ENCODE results near the gene ARL9.
"Not testable (repeated sequence)": the region's sequence is repeated elsewhere in the genome, so short reads cannot be mapped to it uniquely, and the experiment has no call there.

ARL9 gene

DNA sequence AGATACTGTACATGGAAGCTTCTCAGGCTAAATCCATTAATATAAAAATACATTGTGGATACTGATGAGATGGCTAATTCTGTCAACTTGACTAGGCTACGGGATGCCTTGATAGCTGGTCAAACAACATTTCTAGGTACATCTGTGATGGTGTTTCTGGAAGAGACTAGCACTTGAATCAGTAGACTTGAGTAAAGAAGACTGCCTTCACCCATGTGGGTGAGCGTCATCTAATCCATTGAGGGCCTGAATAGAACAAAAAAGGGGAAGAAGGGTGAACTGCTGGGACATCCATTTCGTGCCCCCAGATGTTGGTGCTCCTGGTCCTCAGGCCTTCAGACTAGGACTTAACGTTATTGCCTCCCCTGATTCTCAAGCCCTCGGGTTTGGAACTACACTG, 41.9 kb upstream of the ARL9 start:
- no peak overlapping the region for H3K4me2 ChIP-seq (ENCODE audit: low read length)
- H3K4me3 ChIP-seq (ENCODE audit: low read depth, low read length, poor library complexity, severe bottlenecking) = no peak overlapping the region
- H2AFZ ChIP-seq (ENCODE audit: low read length) = no peak overlapping the region
- H3K27ac ChIP-seq (ENCODE audit: low read depth, low read length, poor library complexity, severe bottlenecking) = no peak overlapping the region
- H3K79me2 ChIP-seq (ENCODE audit: insufficient read depth, low read length) = peaks cover 17% of the 10 kb centered on the region
- H3K9me2 ChIP-seq (ENCODE audit: low read depth, low read length) = no peaks in the 10 kb centered on the region
- H3K9me3 ChIP-seq (ENCODE audit: low read length) = no peaks in the 10 kb centered on the region
- H3K36me3 ChIP-seq (ENCODE audit: insufficient read depth, low read length) = peaks cover 45% of the 10 kb centered on the region
- H3K4me1 ChIP-seq (ENCODE audit: insufficient read depth, low read length, severe bottlenecking) = peaks cover 28% of the 10 kb centered on the region
- no peaks in the 10 kb centered on the region for H4K20me1 ChIP-seq (ENCODE audit: insufficient read depth, low read length)
- H3K9ac ChIP-seq (ENCODE audit: low read length) = no peak overlapping the region
- H3K27me3 ChIP-seq (ENCODE audit: insufficient read depth, low read length) = no peaks in the 10 kb centered on the region
- H3F3A ChIP-seq (ENCODE audit: insufficient read depth, low read length) = peaks cover 9% of the 10 kb centered on the region; the same call in 1 of the 2 replicates
- no peak for TF ChIP-seq EZH2 (IDR thresholded peaks at IDR 0.05; ENCODE audit: borderline replicate concordance, low read length)

DNA sequence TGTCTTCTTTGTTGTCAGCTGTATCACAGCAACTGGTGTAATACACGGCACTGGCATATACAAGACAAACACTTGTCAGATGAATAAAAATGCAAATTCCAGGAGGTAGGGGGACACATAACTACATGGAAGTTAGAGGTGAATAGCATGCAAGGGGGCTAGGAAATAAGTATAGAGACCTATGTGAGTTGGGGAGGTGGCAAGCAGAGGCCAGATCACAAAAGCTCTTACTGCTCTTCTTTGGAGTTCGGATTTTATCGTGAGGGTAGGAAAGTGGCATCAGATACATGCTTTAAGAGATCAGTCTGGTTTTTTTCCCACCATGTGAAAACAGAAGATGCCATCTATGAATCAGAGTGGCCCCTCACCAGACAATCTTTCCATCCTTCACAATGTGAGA, 41.0 kb upstream of the ARL9 start:
- no peak overlapping the region for H3K27ac ChIP-seq (ENCODE audit: low read depth, low read length, poor library complexity, severe bottlenecking)
- H4K20me1 ChIP-seq (ENCODE audit: insufficient read depth, low read length) = no peaks in the 10 kb centered on the region
- no peaks in the 10 kb centered on the region for H3K9me2 ChIP-seq (ENCODE audit: low read depth, low read length)
- no peaks in the 10 kb centered on the region for H3K27me3 ChIP-seq (ENCODE audit: insufficient read depth, low read length)
- H3F3A ChIP-seq (ENCODE audit: insufficient read depth, low read length) = peaks cover 9% of the 10 kb centered on the region; the same call in 1 of the 2 replicates
- H2AFZ ChIP-seq (ENCODE audit: low read length) = no peak overlapping the region
- peaks cover 37% of the 10 kb centered on the region for H3K4me1 ChIP-seq (ENCODE audit: insufficient read depth, low read length, severe bottlenecking)
- peak overlapping the region; percentile 78; the same call in 1 of the 2 replicates for H3K4me2 ChIP-seq (ENCODE audit: low read length)
- no peak overlapping the region for H3K9ac ChIP-seq (ENCODE audit: low read length)
- peaks cover 39% of the 10 kb centered on the region for H3K36me3 ChIP-seq (ENCODE audit: insufficient read depth, low read length)
- no peak overlapping the region for H3K4me3 ChIP-seq (ENCODE audit: low read depth, low read length, poor library complexity, severe bottlenecking)
- no peak for TF ChIP-seq EZH2 (IDR thresholded peaks at IDR 0.05; ENCODE audit: borderline replicate concordance, low read length)
- TF ChIP-seq, protein P1, sequence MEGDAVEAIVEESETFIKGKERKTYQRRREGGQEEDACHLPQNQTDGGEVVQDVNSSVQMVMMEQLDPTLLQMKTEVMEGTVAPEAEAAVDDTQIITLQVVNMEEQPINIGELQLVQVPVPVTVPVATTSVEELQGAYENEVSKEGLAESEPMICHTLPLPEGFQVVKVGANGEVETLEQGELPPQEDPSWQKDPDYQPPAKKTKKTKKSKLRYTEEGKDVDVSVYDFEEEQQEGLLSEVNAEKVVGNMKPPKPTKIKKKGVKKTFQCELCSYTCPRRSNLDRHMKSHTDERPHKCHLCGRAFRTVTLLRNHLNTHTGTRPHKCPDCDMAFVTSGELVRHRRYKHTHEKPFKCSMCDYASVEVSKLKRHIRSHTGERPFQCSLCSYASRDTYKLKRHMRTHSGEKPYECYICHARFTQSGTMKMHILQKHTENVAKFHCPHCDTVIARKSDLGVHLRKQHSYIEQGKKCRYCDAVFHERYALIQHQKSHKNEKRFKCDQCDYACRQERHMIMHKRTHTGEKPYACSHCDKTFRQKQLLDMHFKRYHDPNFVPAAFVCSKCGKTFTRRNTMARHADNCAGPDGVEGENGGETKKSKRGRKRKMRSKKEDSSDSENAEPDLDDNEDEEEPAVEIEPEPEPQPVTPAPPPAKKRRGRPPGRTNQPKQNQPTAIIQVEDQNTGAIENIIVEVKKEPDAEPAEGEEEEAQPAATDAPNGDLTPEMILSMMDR (IDR thresholded peaks at IDR 0.05; ENCODE audit: low read length) = no peak
- no peaks in the 10 kb centered on the region for H3K9me3 ChIP-seq (ENCODE audit: low read length)
- peaks cover 26% of the 10 kb centered on the region for H3K79me2 ChIP-seq (ENCODE audit: insufficient read depth, low read length)

DNA sequence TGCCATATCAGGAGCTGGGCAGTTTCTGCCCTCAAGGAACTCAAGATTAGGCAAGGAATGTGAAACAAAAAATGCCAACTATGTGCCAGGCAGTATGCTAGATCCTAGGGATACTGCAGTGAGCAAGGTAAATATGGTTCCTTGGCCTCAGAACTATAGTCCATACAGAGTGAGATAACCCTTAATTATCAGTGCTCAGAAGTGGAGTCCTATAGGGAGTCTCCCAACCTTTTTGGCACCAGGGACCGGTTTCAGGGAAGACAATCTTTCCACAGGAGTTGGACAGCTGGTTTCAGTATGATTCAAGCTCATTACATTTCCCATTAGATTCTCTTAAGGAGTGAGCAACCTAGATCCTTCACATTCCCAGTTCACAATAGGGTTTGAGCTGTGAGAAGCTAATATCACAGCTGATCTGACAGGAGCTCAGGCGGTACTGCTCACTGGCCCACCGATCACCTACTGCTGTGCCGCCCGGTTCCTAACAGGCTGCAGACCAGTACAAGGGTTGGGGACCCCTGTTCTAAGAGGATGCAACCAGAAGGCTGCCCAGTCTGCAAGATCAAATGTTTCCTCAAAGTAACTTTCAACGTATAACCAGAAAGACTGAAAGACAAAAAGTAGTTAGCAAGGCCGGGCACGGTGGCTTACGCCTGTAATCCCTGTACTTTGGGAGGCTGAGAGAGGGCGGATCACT, 39.8 kb upstream of the ARL9 start:
- H3K4me1 ChIP-seq (ENCODE audit: insufficient read depth, low read length, severe bottlenecking) = peaks cover 41% of the 10 kb centered on the region
- peaks cover 32% of the 10 kb centered on the region for H3K79me2 ChIP-seq (ENCODE audit: insufficient read depth, low read length)
- TF ChIP-seq EZH2 (IDR thresholded peaks at IDR 0.05; ENCODE audit: borderline replicate concordance, low read length) = no peak
- TF ChIP-seq, protein P1 (IDR thresholded peaks at IDR 0.05; ENCODE audit: low read length) = no peak
- no peaks in the 10 kb centered on the region for H3K9me3 ChIP-seq (ENCODE audit: low read length)
- H3K27me3 ChIP-seq (ENCODE audit: insufficient read depth, low read length) = no peaks in the 10 kb centered on the region
- peaks cover 9% of the 10 kb centered on the region; the same call in 1 of the 2 replicates for H3F3A ChIP-seq (ENCODE audit: insufficient read depth, low read length)
- H3K9ac ChIP-seq (ENCODE audit: low read length) = peak overlapping the region; percentile 81
- H3K27ac ChIP-seq (ENCODE audit: low read depth, low read length, poor library complexity, severe bottlenecking) = no peak overlapping the region
- no peaks in the 10 kb centered on the region for H3K9me2 ChIP-seq (ENCODE audit: low read depth, low read length)
- peak overlapping the region; percentile 80 for H3K4me3 ChIP-seq (ENCODE audit: low read depth, low read length, poor library complexity, severe bottlenecking)
- H2AFZ ChIP-seq (ENCODE audit: low read length) = no peak overlapping the region
- peak overlapping the region; percentile 78 for H3K4me2 ChIP-seq (ENCODE audit: low read length)
- no peaks in the 10 kb centered on the region for H4K20me1 ChIP-seq (ENCODE audit: insufficient read depth, low read length)
- H3K36me3 ChIP-seq (ENCODE audit: insufficient read depth, low read length) = peaks cover 39% of the 10 kb centered on the region

DNA sequence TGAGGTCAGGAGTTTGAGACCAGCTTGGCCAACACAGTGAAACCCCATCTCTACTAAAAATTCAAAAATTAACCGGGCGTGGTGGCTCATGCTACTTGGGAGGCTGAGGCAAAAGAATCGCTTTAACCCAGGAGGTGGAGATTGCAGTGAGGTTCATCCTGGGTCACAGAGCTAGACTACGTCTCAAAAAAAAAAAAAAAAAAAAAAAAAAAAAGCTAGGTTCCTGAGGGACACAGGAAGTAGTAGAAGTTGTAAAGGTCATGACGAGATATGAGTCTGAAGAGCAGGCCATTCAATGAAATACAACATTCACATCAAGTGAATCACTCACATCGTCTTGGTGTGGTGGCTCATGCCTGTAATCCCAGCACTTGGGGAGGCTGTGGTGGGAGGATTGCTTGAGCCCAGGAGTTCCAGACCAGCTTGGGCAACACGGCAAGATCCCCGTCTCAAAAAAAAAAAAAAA, 39.3 kb upstream of the ARL9 start:
- Histone ChIP-seq H3K4me1 (ENCODE audit: insufficient read depth, low read length, severe bottlenecking) (peaks cover 41% of the 10 kb centered on the region), H3K79me2 (ENCODE audit: insufficient read depth, low read length) (peaks cover 32% of the 10 kb centered on the region), H3K4me3 (ENCODE audit: low read depth, low read length, poor library complexity, severe bottlenecking) (peak overlapping the region; percentile 80), H3K9ac (ENCODE audit: low read length) (peak overlapping the region; percentile 81), H3K4me2 (ENCODE audit: low read length) (peak overlapping the region; percentile 78), H3K36me3 (ENCODE audit: insufficient read depth, low read length) (peaks cover 39% of the 10 kb centered on the region)
- not testable (repeated sequence) for H4K20me1 ChIP-seq (ENCODE audit: insufficient read depth, low read length); H3K9me2 ChIP-seq (ENCODE audit: low read depth, low read length); H3K9me3 ChIP-seq (ENCODE audit: low read length); H3F3A ChIP-seq (ENCODE audit: insufficient read depth, low read length); H3K27me3 ChIP-seq (ENCODE audit: insufficient read depth, low read length); H2AFZ ChIP-seq (ENCODE audit: low read length); H3K27ac ChIP-seq (ENCODE audit: low read depth, low read length, poor library complexity, severe bottlenecking)

Data from OCI-LY1 (cell line).